Measurements from ENCODE around the gene SPAG8.
A peak's percentile ranks its signal among the peaks of the same experiment; 100 is the strongest.

SPAG8 gene

GRCh38 chr9:35812025-35812602 is at the start of gene SPAG8:
Gene SPAG8 (minus strand): TSS chr9:35812262. CDS start chr9:35812147, 115 bp downstream.
- peak; percentile 79 to 90 for DNase-seq (ENCODE audit: low read depth in 2 of 2)

DNA sequence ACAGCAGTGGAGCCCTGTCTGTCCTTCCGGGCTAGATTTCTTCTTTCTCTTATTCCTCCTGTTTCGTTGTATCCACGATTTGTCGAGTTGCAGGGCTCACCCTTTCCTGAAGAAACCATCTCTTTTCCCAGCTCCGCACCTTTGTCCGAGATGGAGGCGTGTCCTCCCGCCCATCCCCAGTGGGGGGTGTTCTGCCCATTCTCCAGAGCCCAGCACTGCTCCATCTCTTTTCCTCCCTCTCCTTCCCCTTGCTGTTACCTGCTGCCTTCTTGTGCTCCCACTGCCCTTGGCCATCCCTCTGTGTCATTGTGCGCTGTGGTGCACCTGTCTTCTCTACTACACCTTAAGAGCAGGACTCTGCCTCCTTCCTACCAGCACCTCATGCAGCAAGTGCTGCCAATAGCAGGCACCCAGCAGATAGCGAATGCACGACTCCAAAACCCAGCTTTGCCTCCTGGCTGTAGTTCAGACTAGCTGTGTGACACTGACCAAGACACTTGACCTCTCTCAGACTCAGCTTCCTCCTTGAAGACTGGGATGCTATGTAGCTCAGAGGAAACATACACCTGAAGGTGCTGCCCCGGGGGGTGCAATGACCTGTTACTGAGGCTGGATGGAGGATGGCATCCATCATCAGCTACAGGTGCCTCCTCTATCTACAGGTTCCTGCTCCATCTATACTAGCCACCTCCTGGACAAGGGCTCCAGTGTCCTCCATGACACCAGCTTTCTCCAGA is 49.3 kb upstream of the SPAG8 start:
- no peak for DNase-seq (ENCODE audit: low read depth in 2 of 2)

DNA sequence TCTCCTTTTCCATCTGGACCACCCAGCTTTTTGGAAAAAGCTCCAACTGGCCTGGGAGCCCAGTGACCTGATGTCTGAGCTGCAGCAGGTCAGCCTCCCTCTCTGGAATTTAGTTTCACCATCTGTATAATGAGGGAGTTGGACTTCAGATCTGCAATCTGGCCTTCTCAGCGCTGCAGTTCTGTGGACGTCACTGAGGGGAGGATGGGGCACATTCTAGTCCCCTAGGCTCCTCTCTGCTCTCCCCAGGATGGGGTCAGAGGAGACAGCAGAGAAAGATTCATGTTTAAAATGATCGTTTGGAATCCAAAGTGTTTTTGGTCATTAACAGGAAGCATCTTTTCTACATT is 47.9 kb upstream of the SPAG8 start:
- no peak for DNase-seq (ENCODE audit: low read depth in 2 of 2)

DNA sequence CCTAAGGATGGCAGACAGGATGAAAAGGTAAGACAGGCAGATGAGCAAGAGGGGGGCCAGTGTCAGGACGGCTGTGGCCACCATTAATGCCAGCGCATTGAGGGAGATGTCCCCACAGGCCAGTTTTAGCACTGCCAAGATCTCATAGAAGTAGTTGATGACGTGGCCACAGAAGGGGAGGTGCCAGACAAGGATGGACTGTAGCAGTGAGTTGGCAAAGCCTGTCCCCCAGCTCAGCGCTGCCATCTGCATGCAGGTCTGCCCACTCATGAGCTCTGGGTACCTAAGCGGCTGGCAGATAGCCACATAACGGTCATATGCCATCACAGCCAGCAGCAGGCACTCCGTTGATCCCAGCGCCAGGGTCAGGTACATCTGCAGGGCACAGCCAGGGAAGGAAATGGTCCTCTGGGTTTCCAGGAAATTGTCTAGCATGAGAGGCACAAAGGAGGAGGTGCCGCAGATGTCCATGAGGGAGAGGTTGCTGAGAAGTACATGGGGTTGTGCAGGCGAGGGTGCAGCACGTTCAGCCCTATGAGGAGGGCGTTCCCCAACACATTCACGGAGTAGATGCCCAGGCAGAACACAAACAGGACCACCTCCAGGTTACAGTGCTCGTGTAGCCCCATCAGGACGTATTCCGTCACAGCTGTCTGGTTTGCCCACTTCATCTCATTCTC is 47.4 kb upstream of the SPAG8 start:
- DNase-seq (ENCODE audit: low read depth in 2 of 2): no peak

- no peak for DNase-seq (ENCODE audit: low read depth in 2 of 2)
Measured at GRCh38 chr9:35858458-35858857, 46.4 kb upstream of the SPAG8 start.

- DNase-seq (ENCODE audit: low read depth in 2 of 2): no peak
Measured at GRCh38 chr9:35856882-35857281, 44.8 kb upstream of the SPAG8 start.

DNA sequence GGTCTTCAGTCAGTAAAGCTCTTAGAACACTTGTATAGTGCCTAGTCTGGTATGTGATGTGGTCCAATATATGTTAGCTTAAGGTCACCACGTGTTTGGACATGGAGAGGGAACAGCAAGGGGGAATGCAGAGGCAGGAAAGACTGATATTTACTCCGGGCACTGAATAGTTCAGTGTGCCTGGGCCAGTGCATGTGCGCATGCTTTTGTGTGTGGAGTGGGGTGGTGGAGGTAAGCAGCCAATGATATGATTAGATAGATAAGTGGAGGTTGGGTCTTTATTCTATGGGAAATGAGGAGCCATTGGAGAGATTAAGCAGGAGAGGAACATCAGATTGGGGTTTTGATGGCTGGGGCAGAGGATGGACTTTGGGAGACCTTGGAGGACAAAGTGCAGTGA is 44.1 kb upstream of the SPAG8 start:
- no peak for DNase-seq (ENCODE audit: low read depth in 2 of 2)

DNA sequence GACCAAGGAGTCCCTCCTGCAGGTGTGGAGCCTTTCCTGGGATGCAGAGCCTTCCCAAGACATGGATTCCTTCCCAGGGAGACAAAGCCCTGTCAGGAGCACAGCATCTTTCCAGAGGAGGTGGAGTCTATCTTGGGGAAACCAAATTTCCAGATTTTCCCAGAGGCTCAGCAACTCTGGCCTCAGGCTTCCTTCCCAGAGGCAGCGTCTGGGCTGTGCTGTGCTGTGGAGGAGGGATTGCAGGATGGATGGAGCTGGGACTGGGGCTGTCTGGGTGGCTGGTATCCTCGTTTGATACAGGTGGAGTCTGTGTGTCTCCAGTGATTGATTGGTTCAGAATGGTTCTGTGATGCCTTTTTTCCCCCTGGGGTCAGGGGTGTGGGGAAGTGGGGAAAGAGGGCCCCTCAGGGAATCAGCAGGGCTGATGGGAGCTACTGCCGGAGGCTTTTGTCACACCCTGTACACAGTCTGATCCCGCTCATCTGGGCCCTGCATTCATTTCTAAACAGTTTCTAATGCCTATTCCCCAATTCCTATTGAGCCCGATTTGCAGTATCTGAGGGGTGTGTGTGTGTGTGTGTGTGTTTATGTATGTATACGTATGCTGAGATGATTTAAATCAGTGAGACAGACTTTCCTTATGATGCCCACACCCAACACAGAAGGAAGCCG is 42.2 kb upstream of the SPAG8 start:
- DNase-seq (ENCODE audit: low read depth in 2 of 2): no peak

DNA sequence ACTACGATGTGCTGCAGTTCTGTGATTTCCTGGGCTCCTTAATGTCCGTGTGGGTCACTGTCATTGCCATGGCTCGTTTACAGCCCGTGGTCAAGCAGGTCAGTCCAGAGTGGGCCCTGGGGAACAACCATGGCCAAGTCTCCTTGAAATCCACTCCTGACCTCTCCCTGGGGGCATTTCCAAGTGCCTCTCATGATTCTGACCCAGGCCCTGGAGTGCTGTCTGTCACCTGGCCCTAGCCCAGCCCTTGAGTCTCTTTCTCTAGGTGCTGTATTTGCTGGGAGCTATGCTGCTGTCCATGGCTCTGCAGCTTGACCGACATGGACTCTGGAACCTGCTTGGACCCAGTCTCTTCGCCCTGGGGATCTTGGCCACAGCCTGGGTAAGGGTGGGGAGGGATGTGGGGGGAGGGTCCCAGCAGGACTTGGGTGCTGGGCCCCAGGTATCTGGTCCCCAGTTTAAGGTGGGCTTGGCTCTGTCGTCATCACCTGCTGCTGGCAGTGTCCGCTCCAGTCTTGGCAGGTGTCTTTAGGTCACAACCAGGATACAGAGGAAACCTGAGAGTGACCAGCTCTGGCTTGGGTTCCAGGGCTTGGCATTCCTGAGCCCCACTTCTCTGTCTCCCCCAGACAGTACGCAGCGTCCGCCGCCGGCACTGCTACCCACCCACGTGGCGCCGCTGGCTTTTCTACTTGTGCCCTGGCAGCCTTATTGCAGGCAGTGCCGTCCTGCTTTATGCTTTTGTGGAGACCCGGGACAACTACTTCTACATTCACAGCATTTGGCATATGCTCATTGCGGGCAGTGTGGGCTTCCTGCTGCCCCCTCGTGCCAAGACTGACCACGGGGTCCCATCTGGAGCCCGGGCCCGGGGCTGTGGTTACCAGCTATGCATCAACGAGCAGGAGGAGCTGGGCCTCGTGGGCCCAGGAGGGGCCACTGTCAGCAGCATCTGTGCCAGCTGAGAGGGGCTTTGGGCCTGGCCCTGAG is 41.1 kb upstream of the SPAG8 start:
- no peak for DNase-seq (ENCODE audit: low read depth in 2 of 2)

- no peak for DNase-seq (ENCODE audit: low read depth in 2 of 2)
Measured at GRCh38 chr9:35852267-35852815, 40.3 kb upstream of the SPAG8 start.

- peak; percentile 20 to 35 for DNase-seq (ENCODE audit: low read depth in 2 of 2)
Measured at GRCh38 chr9:35847792-35848572, 35.9 kb upstream of the SPAG8 start.

DNA sequence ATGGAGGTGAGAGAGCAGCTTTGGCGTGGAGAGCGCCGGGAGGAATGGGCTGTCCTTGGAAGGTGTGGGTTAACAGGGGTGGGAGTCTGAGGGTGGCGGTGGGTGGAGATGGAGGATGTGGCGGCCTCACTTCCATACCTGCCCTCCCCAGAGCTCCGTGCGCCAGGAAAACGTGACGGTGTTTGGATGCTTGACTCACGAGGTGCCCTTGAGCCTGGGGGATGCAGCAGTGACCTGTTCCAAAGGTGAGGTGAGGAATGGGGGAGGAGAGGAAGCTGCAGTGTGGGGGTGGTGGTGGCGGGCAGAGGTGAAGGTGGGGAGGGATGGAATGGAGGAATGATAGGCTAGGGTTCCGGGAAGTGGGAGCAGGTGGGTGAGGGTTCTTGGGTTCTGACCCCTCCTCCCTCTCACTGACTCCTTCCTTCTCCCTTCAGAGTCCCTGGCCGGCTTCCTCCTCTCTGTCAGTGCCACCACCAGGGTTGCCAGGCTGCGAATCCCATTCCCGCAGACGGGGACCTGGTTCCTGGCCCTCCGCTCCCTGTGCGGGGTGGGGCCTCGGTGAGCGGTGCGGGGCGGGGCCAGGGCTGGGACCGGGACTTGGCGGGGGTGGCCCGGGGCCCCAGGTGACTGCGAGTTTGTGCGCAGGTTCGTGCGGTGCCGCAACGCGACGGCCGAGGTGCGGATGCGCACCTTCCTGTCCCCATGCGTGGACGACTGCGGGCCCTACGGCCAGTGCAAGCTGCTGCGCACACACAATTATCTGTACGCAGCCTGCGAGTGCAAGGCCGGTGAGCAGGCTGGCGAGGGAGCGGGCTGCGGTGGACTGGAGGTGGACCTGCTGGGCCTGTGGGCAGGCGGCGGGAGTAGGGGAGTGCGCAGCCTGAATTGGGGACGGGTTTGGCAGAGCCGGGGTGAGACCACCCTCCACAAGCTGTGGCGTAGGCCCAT is 34.0 kb upstream of the SPAG8 start:
- no peak for DNase-seq (ENCODE audit: low read depth in 2 of 2)

- DNase-seq (ENCODE audit: low read depth in 2 of 2): no peak
Measured at GRCh38 chr9:35844628-35845270, 32.7 kb upstream of the SPAG8 start.

DNA sequence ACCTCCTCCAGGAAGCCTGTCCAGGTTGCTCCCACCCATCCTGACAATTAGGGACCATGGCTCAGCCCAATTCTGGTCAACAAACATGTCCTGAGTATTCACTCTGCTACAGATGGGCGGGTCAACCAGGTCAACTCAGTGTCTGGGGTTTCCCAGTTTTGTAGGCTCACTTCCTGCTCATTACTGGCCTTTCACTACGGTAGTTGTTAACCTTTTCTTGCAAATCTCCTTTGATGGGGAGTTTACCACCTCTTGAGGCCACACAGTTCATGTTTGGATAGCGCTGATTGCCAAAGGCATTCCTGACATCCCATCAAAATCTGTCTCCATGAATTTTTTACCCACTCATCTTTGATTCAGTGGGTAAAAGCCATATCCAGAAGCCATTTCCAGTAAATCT is 30.7 kb upstream of the SPAG8 start:
- DNase-seq (ENCODE audit: low read depth in 2 of 2): no peak

GRCh38 chr9:35842020-35842745 is 30.1 kb upstream of the SPAG8 start:
- no peak for DNase-seq (ENCODE audit: low read depth in 2 of 2)

GRCh38 chr9:35841645-35841900 is 29.5 kb upstream of the SPAG8 start:
- no peak for DNase-seq (ENCODE audit: low read depth in 2 of 2)

DNA sequence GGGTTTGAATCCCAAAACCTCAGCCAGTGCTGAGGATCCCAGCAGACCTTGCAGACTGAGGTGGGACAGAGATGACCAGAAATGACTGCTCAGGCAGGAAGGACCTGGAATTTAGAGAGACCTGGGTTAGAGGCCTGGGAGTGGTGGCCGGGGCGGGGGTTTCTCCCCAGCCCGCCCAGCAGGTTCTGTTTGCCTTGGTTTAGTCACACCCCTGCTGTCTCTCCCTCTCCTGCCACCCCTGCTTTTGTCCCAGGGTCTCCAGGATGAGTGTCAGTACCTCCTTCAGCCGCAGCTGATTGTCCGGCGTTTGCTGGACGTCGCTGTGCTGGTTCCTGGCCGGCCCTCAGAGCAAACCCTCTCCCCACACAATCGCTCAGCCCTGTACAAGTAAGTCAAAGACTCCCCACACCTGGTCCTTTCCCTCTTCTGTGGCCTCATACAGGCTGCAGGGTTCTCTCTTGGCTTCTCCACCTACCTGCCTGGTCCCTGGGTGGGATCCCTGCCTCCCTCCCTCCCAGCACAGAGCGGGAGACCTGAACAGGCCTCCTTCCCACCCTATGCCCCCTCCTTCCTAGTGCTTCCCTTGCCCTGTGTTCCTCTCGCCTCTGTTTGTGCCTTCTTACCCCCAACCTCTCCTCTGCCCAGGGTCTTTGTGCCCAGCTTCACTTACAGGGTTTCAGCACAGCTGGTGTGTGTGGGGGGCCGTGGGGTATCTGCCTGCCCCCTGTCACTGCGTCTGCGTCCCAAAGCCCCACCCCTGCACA is 29.0 kb upstream of the SPAG8 start:
- no peak for DNase-seq (ENCODE audit: low read depth in 2 of 2)

- DNase-seq (ENCODE audit: low read depth in 2 of 2): no peak
Measured at GRCh38 chr9:35839926-35840325, 27.9 kb upstream of the SPAG8 start.
